ENCODE data around the gene ATP6V1C2. TPM values are rescaled to one million over a fixed set of nuclear protein-coding genes. Genes with fewer than 3 reads are reported as not detected.

Gene ATP6V1C2
- total RNA-seq, 1 experiment from 2014 or later: 0.40 TPM

- H3K27ac ChIP-seq (ENCODE audit: low read length): no peak overlapping the region
- ChIA-PET POLR2A (ENCODE audit: unreplicated experiment) (no interaction called here), CTCF (interaction anchor here (1.4 kb wide), 1 partner anchor 294 kb away, joined by 5 read pairs; no protein-coding TSS in a partner anchor)
- no peak for TF ChIP-seq EZH2phosphoT487 (IDR thresholded peaks at IDR 0.05; ENCODE audit: borderline replicate concordance, low read length)
- TF ChIP-seq EZH2 (IDR thresholded peaks at IDR 0.05; ENCODE audit: low read length, unreplicated experiment): no peak
- TF ChIP-seq, protein P1, sequence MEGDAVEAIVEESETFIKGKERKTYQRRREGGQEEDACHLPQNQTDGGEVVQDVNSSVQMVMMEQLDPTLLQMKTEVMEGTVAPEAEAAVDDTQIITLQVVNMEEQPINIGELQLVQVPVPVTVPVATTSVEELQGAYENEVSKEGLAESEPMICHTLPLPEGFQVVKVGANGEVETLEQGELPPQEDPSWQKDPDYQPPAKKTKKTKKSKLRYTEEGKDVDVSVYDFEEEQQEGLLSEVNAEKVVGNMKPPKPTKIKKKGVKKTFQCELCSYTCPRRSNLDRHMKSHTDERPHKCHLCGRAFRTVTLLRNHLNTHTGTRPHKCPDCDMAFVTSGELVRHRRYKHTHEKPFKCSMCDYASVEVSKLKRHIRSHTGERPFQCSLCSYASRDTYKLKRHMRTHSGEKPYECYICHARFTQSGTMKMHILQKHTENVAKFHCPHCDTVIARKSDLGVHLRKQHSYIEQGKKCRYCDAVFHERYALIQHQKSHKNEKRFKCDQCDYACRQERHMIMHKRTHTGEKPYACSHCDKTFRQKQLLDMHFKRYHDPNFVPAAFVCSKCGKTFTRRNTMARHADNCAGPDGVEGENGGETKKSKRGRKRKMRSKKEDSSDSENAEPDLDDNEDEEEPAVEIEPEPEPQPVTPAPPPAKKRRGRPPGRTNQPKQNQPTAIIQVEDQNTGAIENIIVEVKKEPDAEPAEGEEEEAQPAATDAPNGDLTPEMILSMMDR (conservative IDR thresholded peaks at IDR 0.05; ENCODE audit: low read depth, low read length): no peak
- no peak for DNase-seq
- H3K27me3 ChIP-seq (ENCODE audit: low read length): peaks cover 13% of the 10 kb centered on the region; the same call in 1 of the 2 replicates
- no peaks in the 10 kb centered on the region for H3F3A ChIP-seq (ENCODE audit: low read length, unreplicated experiment)
- no peaks in the 10 kb centered on the region for H4K20me1 ChIP-seq (ENCODE audit: low read length)
- no peaks in the 10 kb centered on the region for H3K9me2 ChIP-seq (replicated peaks; ENCODE audit: low read length)
- no peak overlapping the region for H3K4me2 ChIP-seq (ENCODE audit: low read length)
- BruUV-seq (replicated peaks): no TSS peak
- no peak overlapping the region for H3K4me3 ChIP-seq (ENCODE audit: low read length)
- no peak for ATAC-seq
- H3K36me3 ChIP-seq (ENCODE audit: low read depth, low read length): no peaks in the 10 kb centered on the region
- H3K79me2 ChIP-seq (ENCODE audit: low read length): no peaks in the 10 kb centered on the region
- no peak overlapping the region for H3K9ac ChIP-seq (ENCODE audit: low read length)
- H3K4me1 ChIP-seq (ENCODE audit: insufficient read depth, low read length): peaks cover 13% of the 10 kb centered on the region; the same call in 1 of the 2 replicates
- intact Hi-C loops (cut with micrococcal nuclease): no loop called here
- H2AFZ ChIP-seq (ENCODE audit: low read length): no peak overlapping the region
- H3K9me3 ChIP-seq (ENCODE audit: low read length): no peaks in the 10 kb centered on the region
These were observed 108.8 kb downstream of the ATP6V1C2 start for GRCh38 chr2:10830203-10830602.

DNA sequence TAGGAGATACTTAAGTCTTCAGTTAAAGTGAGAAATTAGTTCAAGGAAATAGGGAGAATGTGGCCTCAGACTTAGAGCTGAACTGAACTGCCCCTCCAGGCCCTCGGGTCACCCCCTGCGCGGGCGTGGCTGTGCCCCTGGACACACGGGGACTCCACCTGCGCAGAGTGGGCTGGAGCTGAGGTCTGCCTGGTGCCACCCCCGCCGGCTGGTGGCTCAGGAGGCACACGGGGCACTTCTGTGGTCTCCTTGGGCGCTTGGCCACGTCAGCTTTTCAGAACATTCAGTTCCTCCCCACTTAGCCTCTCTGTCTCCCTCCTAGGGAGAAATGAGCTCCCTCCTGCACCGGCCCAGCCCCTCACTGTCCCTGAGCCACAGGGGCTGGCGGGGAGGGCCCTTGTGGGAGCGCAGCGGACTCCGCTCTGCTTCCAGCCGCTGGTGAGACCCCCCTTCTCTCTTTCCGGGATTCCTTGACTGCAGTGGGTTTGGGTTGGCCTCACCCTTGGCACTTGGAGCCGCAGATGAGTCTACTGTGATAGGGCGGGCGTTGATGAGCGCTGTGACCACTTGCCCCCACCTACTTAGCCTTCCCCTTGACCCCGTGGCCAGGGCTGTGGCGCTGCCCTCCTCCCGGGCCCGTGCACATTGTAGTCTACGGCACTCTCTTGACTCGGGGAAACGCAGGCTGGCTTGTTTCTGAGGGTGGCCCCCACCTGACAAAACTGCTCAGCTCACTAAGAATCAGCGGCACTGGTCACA lies 109.4 kb downstream of the ATP6V1C2 start:
- TF ChIP-seq EZH2 (IDR thresholded peaks at IDR 0.05; ENCODE audit: low read length, unreplicated experiment): no peak
- no peak for TF ChIP-seq EZH2phosphoT487 (IDR thresholded peaks at IDR 0.05; ENCODE audit: borderline replicate concordance, low read length)
- TF ChIP-seq, protein P1 (conservative IDR thresholded peaks at IDR 0.05; ENCODE audit: low read depth, low read length): no peak
- DNase-seq (no peak), ATAC-seq (no peak)
- no peaks in the 10 kb centered on the region for H3K9me2 ChIP-seq (replicated peaks; ENCODE audit: low read length)
- intact Hi-C loops (cut with micrococcal nuclease): no loop called here
- H3K9ac ChIP-seq (ENCODE audit: low read length): no peak overlapping the region
- no peak overlapping the region for H3K4me2 ChIP-seq (ENCODE audit: low read length)
- H3K9me3 ChIP-seq (ENCODE audit: low read length): no peaks in the 10 kb centered on the region
- ChIA-PET POLR2A (ENCODE audit: unreplicated experiment) (no interaction called here), CTCF (interaction anchor here (1.4 kb wide), 1 partner anchor 294 kb away, joined by 5 read pairs; no protein-coding TSS in a partner anchor)
- H3F3A ChIP-seq (ENCODE audit: low read length, unreplicated experiment): no peaks in the 10 kb centered on the region
- H3K27me3 ChIP-seq (ENCODE audit: low read length): peaks cover 9% of the 10 kb centered on the region; the same call in 1 of the 2 replicates
- H3K36me3 ChIP-seq (ENCODE audit: low read depth, low read length): no peaks in the 10 kb centered on the region
- H3K27ac ChIP-seq (ENCODE audit: low read length): no peak overlapping the region
- no peak overlapping the region for H2AFZ ChIP-seq (ENCODE audit: low read length)
- peaks cover 14% of the 10 kb centered on the region; the same call in 1 of the 2 replicates for H3K4me1 ChIP-seq (ENCODE audit: insufficient read depth, low read length)
- H4K20me1 ChIP-seq (ENCODE audit: low read length): no peaks in the 10 kb centered on the region
- H3K4me3 ChIP-seq (ENCODE audit: low read length): no peak overlapping the region
- no peaks in the 10 kb centered on the region for H3K79me2 ChIP-seq (ENCODE audit: low read length)
- BruUV-seq (replicated peaks): no TSS peak
